PC-3 (cell line): ENCODE results near the gene LARP6.

ENCODE experiments used
- EZH2 ChIP-seq: fragments of 300-600 bp; sonication (generic); IDR thresholded peaks from one replicate; pipeline ENCODE4 v1.6.1; 2017; ENCODE audit warnings: antibody characterized with exemption, mild to moderate bottlenecking, low read length; ENCODE audit not compliant: unreplicated experiment
- TF ChIP-seq, protein P1 (sequence below): fragments of 300-600 bp; sonication (generic); conservative IDR thresholded peaks from 2 replicates; pipeline ENCODE4 v1.5.1; 2017; ENCODE audit warnings: antibody characterized with exemption, low read depth, mild to moderate bottlenecking, low read length

DNA sequence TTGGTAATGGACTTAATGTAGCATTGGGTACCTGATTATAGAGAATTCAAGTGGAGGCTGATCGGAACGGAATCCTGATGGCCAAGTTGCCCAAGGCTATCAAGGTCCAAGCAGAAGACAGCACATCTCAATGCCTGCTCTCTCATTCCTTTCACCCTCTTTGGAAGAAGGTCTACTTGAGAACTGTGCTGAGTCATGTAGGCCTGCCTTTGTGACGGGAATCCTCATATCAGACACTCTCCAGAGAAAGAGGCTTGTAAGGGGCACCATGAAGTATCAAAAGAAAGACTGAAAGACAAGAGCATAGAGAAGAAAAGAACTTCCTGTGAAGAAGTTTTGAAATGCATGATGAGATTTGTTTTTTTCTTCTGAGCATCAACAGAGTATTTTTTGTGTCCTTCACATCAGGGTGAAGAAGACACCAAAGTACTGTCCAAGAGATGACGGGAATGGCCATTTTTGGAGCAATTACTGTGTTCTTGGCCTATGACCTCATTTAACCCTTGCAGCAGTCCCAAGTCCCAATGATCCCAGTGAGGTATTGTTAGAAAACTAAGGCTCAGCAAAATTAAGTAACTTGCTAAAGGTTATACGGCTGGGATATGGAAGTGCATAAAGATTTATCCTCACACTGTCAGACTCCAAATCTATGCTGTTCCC lies 13.2 kb upstream of the LARP6 start:
- TF ChIP-seq, protein P1, sequence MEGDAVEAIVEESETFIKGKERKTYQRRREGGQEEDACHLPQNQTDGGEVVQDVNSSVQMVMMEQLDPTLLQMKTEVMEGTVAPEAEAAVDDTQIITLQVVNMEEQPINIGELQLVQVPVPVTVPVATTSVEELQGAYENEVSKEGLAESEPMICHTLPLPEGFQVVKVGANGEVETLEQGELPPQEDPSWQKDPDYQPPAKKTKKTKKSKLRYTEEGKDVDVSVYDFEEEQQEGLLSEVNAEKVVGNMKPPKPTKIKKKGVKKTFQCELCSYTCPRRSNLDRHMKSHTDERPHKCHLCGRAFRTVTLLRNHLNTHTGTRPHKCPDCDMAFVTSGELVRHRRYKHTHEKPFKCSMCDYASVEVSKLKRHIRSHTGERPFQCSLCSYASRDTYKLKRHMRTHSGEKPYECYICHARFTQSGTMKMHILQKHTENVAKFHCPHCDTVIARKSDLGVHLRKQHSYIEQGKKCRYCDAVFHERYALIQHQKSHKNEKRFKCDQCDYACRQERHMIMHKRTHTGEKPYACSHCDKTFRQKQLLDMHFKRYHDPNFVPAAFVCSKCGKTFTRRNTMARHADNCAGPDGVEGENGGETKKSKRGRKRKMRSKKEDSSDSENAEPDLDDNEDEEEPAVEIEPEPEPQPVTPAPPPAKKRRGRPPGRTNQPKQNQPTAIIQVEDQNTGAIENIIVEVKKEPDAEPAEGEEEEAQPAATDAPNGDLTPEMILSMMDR, result no peak
- TF ChIP-seq EZH2, result no peak
